K562 (cell line): Measurements from ENCODE around the gene PEF1. TPM values are rescaled to one million over a fixed set of nuclear protein-coding genes. Genes with fewer than 3 reads are reported as not detected.

ENCODE experiments used
- ATAC-seq: fragments of 200-7000 bp; cut with Tn5 transposase; 3 replicates; pipeline ENCODE4 v1.9.1; 2020; ENCODE audit warnings: moderate library complexity
- BruUV-seq: library from RNA; stranded (reverse); fragments of 400-500 nt; replicated peaks from 2 replicates; lab custom pipeline; 2021; lab: Mats Ljungman, UMichigan
- CTCF ChIA-PET: fragments of 300-600 bp; formaldehyde crosslinking; extraction: SDS; loops from one replicate; lab custom pipeline; 2021; ENCODE audit warnings: low intra/inter-chr PET ratio; lab: Yijun Ruan, JAX
- POLR2A ChIA-PET: fragments of 300-600, 350-650 bp; sonication (Branson Sonifier 250); formaldehyde crosslinking; extraction: SDS; loops from one replicate; lab custom pipeline; 2021; ENCODE audit warnings: antibody characterized with exemption, inconsistent platforms; lab: Yijun Ruan, JAX
- DNase-seq, 4 experiments: peaks; one replicate each; pipeline versions ENCODE4 v3.0.0 to v3.0.0-alpha.2; 2011 to 2018; ENCODE audit warnings: low spot score in 3 of 4, mixed read lengths in 3 of 4; ENCODE audit errors: extremely low read depth in 1 of 4
- FAIRE-seq: peaks from 2 replicates; lab custom pipeline; 2011; peaks lifted over from hg19 to GRCh38; lab: Jason Lieb, UNC
- H2AFZ ChIP-seq: 2 replicates; pipeline ENCODE4 v1.6.0; 2011; ENCODE audit warnings: low read depth, low read length, control low read depth, inconsistent platforms
- H3K27ac ChIP-seq: fragments of 200-600 bp; 3 replicates; pipeline ENCODE4 v1.8.0; 2011; ENCODE audit warnings: low read depth, mild to moderate bottlenecking, control low read depth, inconsistent platforms, low read length, moderate library complexity, mixed read lengths; ENCODE audit errors: extremely low read depth
- H3K27me3 ChIP-seq, 2 experiments: fragments of 300-600 bp in 1 of 2; 2 replicates in 1 of 2; 3 replicates in 1 of 2; pipeline versions ENCODE4 v1.6.0 to v1.8.0; 2011; ENCODE audit warnings: inconsistent platforms in 2 of 2, low read length in 2 of 2, mild to moderate bottlenecking in 1 of 2, mixed read lengths in 1 of 2, moderate library complexity in 1 of 2; ENCODE audit not compliant: control insufficient read depth in 2 of 2, insufficient read depth in 2 of 2
- H3K36me3 ChIP-seq: fragments of 300-600 bp; 3 replicates; pipeline ENCODE4 v1.8.0; 2011; ENCODE audit warnings: mild to moderate bottlenecking, low read length, inconsistent platforms; ENCODE audit not compliant: control insufficient read depth, insufficient read depth
- H3K4me1 ChIP-seq, 2 experiments: fragments of 200-600 bp in 1 of 2; replicated peaks in 1 of 2; 2 replicates in 1 of 2; 3 replicates in 1 of 2; pipeline versions ENCODE4 v1.5.1 to v1.8.0; 2011; ENCODE audit warnings: inconsistent platforms in 2 of 2, low read length in 2 of 2, mild to moderate bottlenecking in 1 of 2, mixed read lengths in 1 of 2, moderate library complexity in 1 of 2; ENCODE audit not compliant: control insufficient read depth in 2 of 2, insufficient read depth in 2 of 2
- H3K4me2 ChIP-seq: 2 replicates; pipeline ENCODE4 v1.6.1; 2011; ENCODE audit warnings: low read length, control low read depth, inconsistent platforms, mixed read lengths; ENCODE audit not compliant: insufficient read depth
- H3K4me3 ChIP-seq: fragments of 200-600 bp; sonication (generic), shearing (Covaris generic); 2 replicates; pipeline ENCODE4 v1.5.1; 2016; ENCODE audit warnings: control low read depth, inconsistent platforms
- H3K79me2 ChIP-seq: fragments of 200-600 bp; 3 replicates; pipeline ENCODE4 v1.8.0; 2011; ENCODE audit warnings: low read length, inconsistent platforms; ENCODE audit not compliant: control insufficient read depth, insufficient read depth
- H3K9ac ChIP-seq, 2 experiments: 2 replicates each; pipeline versions ENCODE4 v1.6.0 to v1.6.1; 2011; ENCODE audit warnings: low read depth in 2 of 2, low read length in 2 of 2, control low read depth in 1 of 2, inconsistent platforms in 1 of 2, mild to moderate bottlenecking in 1 of 2, mixed read lengths in 1 of 2; ENCODE audit not compliant: insufficient read depth in 1 of 2
- H3K9me1 ChIP-seq: one replicate; pipeline ENCODE4 v1.6.0; 2011; ENCODE audit warnings: inconsistent platforms, mild to moderate bottlenecking, low read length, moderate library complexity; ENCODE audit not compliant: control insufficient read depth, insufficient read depth
- H3K9me3 ChIP-seq: replicated peaks from 2 replicates; pipeline ENCODE4 v1.5.1; 2011; ENCODE audit warnings: low read depth, low read length, inconsistent platforms; ENCODE audit not compliant: control insufficient read depth, insufficient read depth
- H4K20me1 ChIP-seq: replicated peaks from 2 replicates; pipeline ENCODE4 v1.6.1; 2011; ENCODE audit warnings: low read length, inconsistent platforms, mixed read lengths; ENCODE audit not compliant: control insufficient read depth, insufficient read depth
- CBFA2T2 ChIP-seq: fragments of 450-650 bp; conservative IDR thresholded peaks from 2 replicates; pipeline ENCODE4 v1.6.1; 2017; ENCODE audit warnings: mild to moderate bottlenecking
- FOXK2 ChIP-seq, 2 experiments: fragments of 450-650 bp; IDR thresholded peaks in 1 of 2; conservative IDR thresholded peaks in 1 of 2; 2 replicates each; pipeline ENCODE4 v1.6.1; 2016; ENCODE audit warnings: low read depth in 2 of 2, mild to moderate bottlenecking in 1 of 2
- LCOR ChIP-seq: sonication (generic); formaldehyde crosslinking; IDR thresholded peaks from 2 replicates; pipeline ENCODE4 v1.8.0; 2022; ENCODE audit warnings: mild to moderate bottlenecking, missing genetic modification reagents
- MAFF ChIP-seq: IDR thresholded peaks from 2 replicates; pipeline ENCODE4 v1.6.1; 2012; ENCODE audit warnings: low read length, improper control_type of control experiment
- POLR2AphosphoS5 ChIP-seq: IDR thresholded peaks from 2 replicates; pipeline ENCODE4 v1.6.1; 2011; ENCODE audit warnings: mild to moderate bottlenecking, low read depth, low read length, moderate library complexity; ENCODE audit not compliant: control insufficient read depth, insufficient read depth
- POLR3A ChIP-seq: IDR thresholded peaks from 2 replicates; pipeline ENCODE4 v1.6.1; 2011; ENCODE audit warnings: borderline replicate concordance, mild to moderate bottlenecking, moderate library complexity; ENCODE audit not compliant: insufficient read length, insufficient read depth; ENCODE audit errors: extremely low read depth
- SNIP1 ChIP-seq: fragments of 450-650 bp; IDR thresholded peaks from 2 replicates; pipeline ENCODE4 v1.7.1; 2017; ENCODE audit warnings: low read depth, mild to moderate bottlenecking
- SRF ChIP-seq, 2 experiments: fragments of 250-450, 450-650 bp in 1 of 2; sonication (Bioruptor Pico) in 1 of 2; sonication (generic) in 1 of 2; formaldehyde crosslinking; IDR thresholded peaks; 2 replicates each; pipeline versions ENCODE4 v1.5.0 to v1.5.1; 2020 to 2022; ENCODE audit warnings: mild to moderate bottlenecking in 1 of 2, missing genetic modification reagents in 1 of 2
- ZNF431 ChIP-seq: sonication (generic); formaldehyde crosslinking; IDR thresholded peaks from 2 replicates; pipeline ENCODE4 v1.8.0; 2022; ENCODE audit warnings: mild to moderate bottlenecking, missing genetic modification reagents
- ZNF551 ChIP-seq: fragments of 250-450 bp; sonication (Bioruptor Pico); IDR thresholded peaks from 2 replicates; pipeline ENCODE4 v1.5.0; 2021; ENCODE audit warnings: mild to moderate bottlenecking, moderate library complexity
- WGBS: fragments of 100-300 bp; shearing (Covaris generic); methylation state at CpG from one replicate; pipeline ENCODE4 v1.1.6; 2016; ENCODE audit warnings: low coverage, mixed read lengths; ENCODE audit not compliant: insufficient coverage; ENCODE audit errors: missing lambda C conversion rate; 5-methylcytosine and 5-hydroxymethylcytosine counted together
- in situ Hi-C: fragments of 300-500 bp; cut with MboI; formaldehyde crosslinking; loops from 4 replicates; pipeline ENCODE4 v1.15.0; 2018; ENCODE audit warnings: inconsistent platforms, mixed read lengths
- intact Hi-C: fragments of 100-400 bp; cut with micrococcal nuclease; formaldehyde crosslinking; loops from 2 replicates; pipeline ENCODE4 v1.14.2; 2022
- polyA plus RNA-seq, 8 experiments: library from polyadenylated mRNA; depleted of rRNA in 4 of 8; stranded (reverse) in 5 of 8; unstranded in 3 of 8; fragments of >200 nt; fragmentation: Nextera tagmentation in 2 of 8; fragmentation: Illumina TruSeq in 1 of 8; extraction: Ambion mirVana in 2 of 8; extraction: Trizol in 1 of 8; gene quantifications; 2 replicates each; pipeline versions ENCODE4 v1.2.1 to v1.2.3, GENCODE V29; 2011 to 2014; ENCODE audit warnings: inconsistent platforms in 1 of 8, missing spikeins in 1 of 8
- total RNA-seq, 7 experiments: library from RNA; depleted of rRNA in 6 of 7; stranded (reverse); fragments of >200 nt in 6 of 7; fragmentation: Illumina TruSeq in 2 of 7; extraction: Trizol in 2 of 7; gene quantifications; 2 replicates each; pipeline versions ENCODE4 v1.2.1 to v1.2.3, GENCODE V29; 2011 to 2021; ENCODE audit warnings: low replicate concordance in 1 of 7
- TF ChIP-seq, protein P1 (sequence below): sonication (generic); formaldehyde crosslinking; IDR thresholded peaks from 2 replicates; pipeline ENCODE4 v1.8.0; 2022; ENCODE audit warnings: missing genetic modification reagents, mild to moderate bottlenecking, moderate library complexity, borderline replicate concordance

The PEF1 gene
- total and polyA plus RNA-seq, 9 of the 15 experiments (the other 6 are each of a cell fraction or from before 2014, with no cell fraction given): 26.3 to 95.5 (median 61.9) TPM

DNA sequence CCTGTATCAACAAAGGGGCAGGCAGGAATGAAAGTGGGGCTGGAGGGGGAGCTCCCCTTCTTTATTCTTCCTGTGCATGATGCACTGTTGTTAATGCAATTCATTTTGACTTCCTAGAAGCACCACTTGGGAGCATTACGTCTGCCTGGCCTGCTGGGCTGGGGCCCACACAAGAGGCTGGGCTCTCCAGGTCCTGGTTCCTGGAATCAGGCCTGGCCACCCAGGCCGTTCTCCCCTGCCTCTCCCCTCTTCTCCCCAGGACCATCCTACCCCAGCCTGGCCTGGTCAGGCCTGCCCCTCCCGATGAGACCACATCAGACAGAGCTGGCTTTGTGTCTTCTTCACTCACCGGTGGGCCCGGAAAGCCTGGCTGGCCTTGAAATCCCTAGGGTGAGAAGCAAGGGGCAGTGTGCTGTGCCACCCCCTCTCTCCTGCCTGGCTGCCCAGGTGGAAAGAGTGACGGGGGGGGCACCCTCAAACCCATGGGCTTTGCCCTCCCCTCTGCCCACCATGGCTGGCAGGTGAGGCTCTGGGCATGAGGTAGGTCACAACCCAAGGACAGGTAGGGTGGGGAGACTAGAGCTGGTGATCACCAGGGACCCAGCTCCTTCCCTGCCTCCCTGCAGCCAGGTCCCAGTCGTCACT is 20.7 kb upstream of the PEF1 start:
- WGBS: 6% methylated on average over 6 of the region's 7 CpGs
- FAIRE-seq (no peak), DNase-seq (no peak), ATAC-seq (no peak)
- no peaks in the 10 kb centered on the region for H3K9me1 ChIP-seq
- POLR2A ChIA-PET: interaction anchor here (1.0 to 1.7 kb wide), 4 partner anchors 14 to 123 kb away, joined by 3 to 5 read pairs (median 4); no protein-coding TSS in a partner anchor
- no peaks in the 10 kb centered on the region for H3K9me3 ChIP-seq
- peaks cover 0 to 17% of the 10 kb centered on the region in 2 experiments; a peak in 3 of 5 replicates for H3K4me1 ChIP-seq
- no peak overlapping the region for H3K27ac ChIP-seq
- peaks cover 25% of the 10 kb centered on the region; the same call in 1 of the 2 replicates for H4K20me1 ChIP-seq
- in situ Hi-C loops: loop anchor here (5.0 kb wide), 1 partner anchor 82 kb away; no protein-coding TSS in a partner anchor
- no peak overlapping the region for H3K4me3 ChIP-seq
- H3K27me3 ChIP-seq: peaks cover 22 to 83% of the 10 kb centered on the region in 2 experiments
- no peak overlapping the region for H3K4me2 ChIP-seq
- no peak for TF ChIP-seq POLR3A
- no peak for TF ChIP-seq ZNF551
- TF ChIP-seq MAFF: no peak
- no peaks in the 10 kb centered on the region for H3K36me3 ChIP-seq
- CTCF ChIA-PET: interaction anchor here (1.4 to 3.6 kb wide), 3 partner anchors 80 to 749 kb away, joined by 3 to 46 read pairs (median 27); no protein-coding TSS in a partner anchor
- H3K79me2 ChIP-seq: no peaks in the 10 kb centered on the region
- H2AFZ ChIP-seq: no peak overlapping the region
- H3K9ac ChIP-seq: peak overlapping the region in 1 of 2 experiments; percentile 54; a peak in 1 of 4 replicates
- no TSS peak for BruUV-seq
- intact Hi-C loops: no loop called here

DNA sequence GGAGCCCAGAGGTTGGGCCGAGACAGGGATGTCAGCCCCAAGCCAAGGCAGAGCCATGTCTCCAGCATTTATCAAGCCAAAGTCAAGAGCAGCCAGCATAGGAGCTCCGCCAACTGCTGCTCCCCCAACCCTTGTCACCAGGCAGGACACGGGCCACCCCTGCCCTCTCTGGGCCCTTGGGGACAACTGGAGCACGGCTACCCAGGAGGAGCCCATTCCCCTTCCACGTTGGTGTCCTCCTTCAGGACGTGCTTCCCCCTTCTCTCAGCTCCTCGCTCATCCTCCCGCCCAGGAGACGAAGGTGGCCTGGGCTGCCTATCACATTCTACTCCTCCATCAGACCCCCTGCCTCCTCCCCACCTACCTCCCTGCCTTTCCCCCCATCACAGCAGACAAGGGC is 19.9 kb upstream of the PEF1 start:
- Histone ChIP-seq H2AFZ (no peak overlapping the region), H3K79me2 (no peaks in the 10 kb centered on the region), H3K27ac (no peak overlapping the region), H3K9ac (peak overlapping the region in 1 of 2 experiments; percentile 38; a peak in 1 of 4 replicates), H3K27me3 (peaks cover 16 to 78% of the 10 kb centered on the region in 2 experiments), H4K20me1 (peaks cover 18% of the 10 kb centered on the region; the same call in 1 of the 2 replicates), H3K4me3 (no peak overlapping the region), H3K9me1 (no peaks in the 10 kb centered on the region), H3K4me1 (peaks cover 0 to 11% of the 10 kb centered on the region in 2 experiments; a peak in 2 of 5 replicates), H3K9me3 (no peaks in the 10 kb centered on the region), H3K36me3 (no peaks in the 10 kb centered on the region), H3K4me2 (no peak overlapping the region)
- in situ Hi-C loops: no loop called here
- WGBS: 7% methylated on average over 9 of the region's 9 CpGs
- CTCF ChIA-PET: interaction anchor here (0.7 to 3.6 kb wide), 4 partner anchors 54 to 749 kb away, joined by 3 to 46 read pairs (median 15); no protein-coding TSS in a partner anchor
- intact Hi-C loops: loop anchor here (1.0 to 5.0 kb wide), 3 partner anchors 81 to 748 kb away; no protein-coding TSS in a partner anchor
- DNase-seq (no peak), ATAC-seq (peak; percentile 11), FAIRE-seq (no peak)
- POLR2A ChIA-PET: interaction anchor here (0.5 to 1.8 kb wide), 4 partner anchors 13 to 124 kb away, joined by 3 to 5 read pairs (median 4); no protein-coding TSS in a partner anchor
- no TSS peak for BruUV-seq
- TF ChIP-seq, protein P1, sequence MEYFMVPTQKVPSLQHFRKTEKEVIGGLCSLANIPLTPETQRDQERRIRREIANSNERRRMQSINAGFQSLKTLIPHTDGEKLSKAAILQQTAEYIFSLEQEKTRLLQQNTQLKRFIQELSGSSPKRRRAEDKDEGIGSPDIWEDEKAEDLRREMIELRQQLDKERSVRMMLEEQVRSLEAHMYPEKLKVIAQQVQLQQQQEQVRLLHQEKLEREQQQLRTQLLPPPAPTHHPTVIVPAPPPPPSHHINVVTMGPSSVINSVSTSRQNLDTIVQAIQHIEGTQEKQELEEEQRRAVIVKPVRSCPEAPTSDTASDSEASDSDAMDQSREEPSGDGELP: no peak
- TF ChIP-seq LCOR (CRISPR knock-in tag): no peak
- no peak for TF ChIP-seq ZNF431 (CRISPR knock-in tag)
- no peak for TF ChIP-seq SNIP1
- no peak for TF ChIP-seq POLR2AphosphoS5
- no peak for TF ChIP-seq SRF (CRISPR knock-in tag; IDR thresholded peaks at IDR 0.05)
- no peak for TF ChIP-seq CBFA2T2
- TF ChIP-seq FOXK2 (conservative IDR thresholded peaks at IDR 0.05 in 1 of 2, IDR thresholded peaks at IDR 0.05 in 1 of 2; ENCODE audit: low read depth in 2 of 2): no peak
